ENCODE measurements around the gene BCL11A.

Gene BCL11A

DNA sequence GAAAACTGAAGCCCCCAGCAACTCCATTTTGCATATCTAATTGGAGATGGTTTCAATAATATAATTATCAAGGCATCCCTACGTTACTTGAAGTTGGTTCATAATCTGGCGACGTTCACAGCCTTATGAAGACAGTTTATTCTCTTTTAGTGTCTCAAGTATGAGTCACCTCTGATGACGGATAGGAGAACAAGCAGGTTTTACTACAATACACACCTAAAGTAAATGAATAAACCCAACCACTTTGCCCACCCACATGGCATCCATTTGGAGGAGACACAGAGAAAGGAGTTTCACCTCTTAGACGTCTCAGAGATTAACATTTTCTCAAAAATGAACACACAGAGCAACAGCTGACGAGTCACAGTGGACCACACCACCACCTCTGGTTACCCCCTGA, 40.8 kb downstream of the BCL11A start:
- Histone ChIP-seq H3K36me3 (ENCODE audit: control insufficient read depth in 1 of 2, insufficient read depth in 2 of 2, low read depth in 1 of 2, low read length in 2 of 2) (peaks cover 0 to 7% of the 10 kb centered on the region in 2 experiments), H2BK120ac (ENCODE audit: low read depth, low read length) (no peak overlapping the region), H3K4me3 (ENCODE audit: insufficient read depth in 1 of 2, low read depth in 1 of 2, low read length in 2 of 2) (no peak overlapping the region), H3K18ac (ENCODE audit: low read depth in 1 of 2, low read length in 2 of 2) (no peak overlapping the region), H4K91ac (ENCODE audit: low read length) (no peak overlapping the region), H4K8ac (ENCODE audit: low read length) (no peak overlapping the region), H3K23ac (ENCODE audit: low read length in 2 of 2) (no peak overlapping the region), H2BK15ac (ENCODE audit: low read depth, poor library complexity, severe bottlenecking) (no peak overlapping the region), H3K4me1 (ENCODE audit: control insufficient read depth, insufficient read depth, low read depth, low read length) (peaks cover 34% of the 10 kb centered on the region), H3K79me1 (replicated peaks; ENCODE audit: low read length, poor library complexity, severe bottlenecking) (peaks cover 46% of the 10 kb centered on the region), H2BK12ac (ENCODE audit: low read length in 2 of 2) (no peak overlapping the region), H3K27me3 (ENCODE audit: control insufficient read depth in 1 of 2, insufficient read depth in 1 of 2, low read length in 2 of 2) (peaks cover 0 to 12% of the 10 kb centered on the region in 2 experiments), H3K9ac (ENCODE audit: low read length) (no peak overlapping the region), H3K14ac (ENCODE audit: low read length in 2 of 2) (no peak overlapping the region), H3K9me3 (ENCODE audit: control insufficient read depth, low read length) (no peaks in the 10 kb centered on the region), H3K4me2 (ENCODE audit: low read length, poor library complexity, severe bottlenecking) (no peak overlapping the region), H2AK5ac (ENCODE audit: low read length, severe bottlenecking) (no peak overlapping the region), H2AFZ (ENCODE audit: low read depth, low read length) (no peak overlapping the region), H2BK5ac (ENCODE audit: low read depth, low read length, poor library complexity, severe bottlenecking) (no peak overlapping the region), H3K4ac (ENCODE audit: low read depth in 1 of 2, low read length in 2 of 2) (no peak overlapping the region), H3K27ac (ENCODE audit: low read length, poor library complexity, severe bottlenecking) (no peak overlapping the region)
- 89% methylated on average over 6 of the region's 6 CpGs for WGBS
- no peak for DNase-seq

DNA sequence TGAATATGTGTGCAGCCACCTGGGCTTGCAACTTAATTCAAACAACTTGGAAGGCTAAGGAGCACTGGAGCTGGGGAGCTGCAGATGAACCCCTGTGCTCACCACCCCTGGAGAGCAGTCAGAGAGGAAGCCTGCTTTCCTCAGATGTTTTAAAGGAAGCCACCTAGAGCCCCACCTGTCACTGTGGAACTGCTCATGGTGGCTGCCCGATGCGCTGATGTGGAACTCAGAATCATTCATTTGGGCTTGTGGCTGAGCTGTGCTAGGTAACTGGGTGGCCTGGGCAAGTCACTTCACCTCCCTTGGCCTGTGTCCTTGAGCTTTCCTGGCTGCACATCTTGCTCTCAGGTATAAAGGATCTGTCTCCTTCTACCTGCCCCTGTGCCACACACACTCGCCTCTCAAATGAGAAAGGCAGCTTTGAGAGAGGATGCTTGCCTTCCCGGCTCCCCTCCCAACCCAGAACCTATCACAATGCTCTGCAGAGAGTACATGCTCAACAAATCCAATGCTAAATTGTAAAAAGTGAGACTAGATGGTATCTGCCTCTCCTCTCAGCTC, 41.3 kb downstream of the BCL11A start:
- peaks cover 0 to 12% of the 10 kb centered on the region in 2 experiments for H3K27me3 ChIP-seq (ENCODE audit: control insufficient read depth in 1 of 2, insufficient read depth in 1 of 2, low read length in 2 of 2)
- H4K91ac ChIP-seq (ENCODE audit: low read length), result no peak overlapping the region
- H2AFZ ChIP-seq (ENCODE audit: low read depth, low read length), result no peak overlapping the region
- no peak overlapping the region for H2BK120ac ChIP-seq (ENCODE audit: low read depth, low read length)
- WGBS, result 91% methylated on average over 3 of the region's 4 CpGs
- DNase-seq, result no peak
- H3K14ac ChIP-seq (ENCODE audit: low read length in 2 of 2), result no peak overlapping the region
- no peak overlapping the region for H3K9ac ChIP-seq (ENCODE audit: low read length)
- H3K4me2 ChIP-seq (ENCODE audit: low read length, poor library complexity, severe bottlenecking), result no peak overlapping the region
- H2BK15ac ChIP-seq (ENCODE audit: low read depth, poor library complexity, severe bottlenecking), result no peak overlapping the region
- peak overlapping the region; percentile 38 for H2AK5ac ChIP-seq (ENCODE audit: low read length, severe bottlenecking)
- H2BK12ac ChIP-seq (ENCODE audit: low read length in 2 of 2), result no peak overlapping the region
- no peak overlapping the region for H3K18ac ChIP-seq (ENCODE audit: low read depth in 1 of 2, low read length in 2 of 2)
- H3K23ac ChIP-seq (ENCODE audit: low read length in 2 of 2), result no peak overlapping the region
- no peak overlapping the region for H3K4ac ChIP-seq (ENCODE audit: low read depth in 1 of 2, low read length in 2 of 2)
- no peak overlapping the region for H4K8ac ChIP-seq (ENCODE audit: low read length)
- H3K9me3 ChIP-seq (ENCODE audit: control insufficient read depth, low read length), result no peaks in the 10 kb centered on the region
- H3K4me1 ChIP-seq (ENCODE audit: control insufficient read depth, insufficient read depth, low read depth, low read length), result peaks cover 30% of the 10 kb centered on the region
- no peak overlapping the region for H3K4me3 ChIP-seq (ENCODE audit: insufficient read depth in 1 of 2, low read depth in 1 of 2, low read length in 2 of 2)
- H3K36me3 ChIP-seq (ENCODE audit: control insufficient read depth in 1 of 2, insufficient read depth in 2 of 2, low read depth in 1 of 2, low read length in 2 of 2), result peaks cover 0 to 7% of the 10 kb centered on the region in 2 experiments
- H3K79me1 ChIP-seq (replicated peaks; ENCODE audit: low read length, poor library complexity, severe bottlenecking), result peaks cover 43% of the 10 kb centered on the region
- no peak overlapping the region for H3K27ac ChIP-seq (ENCODE audit: low read length, poor library complexity, severe bottlenecking)
- H2BK5ac ChIP-seq (ENCODE audit: low read depth, low read length, poor library complexity, severe bottlenecking), result no peak overlapping the region

DNA sequence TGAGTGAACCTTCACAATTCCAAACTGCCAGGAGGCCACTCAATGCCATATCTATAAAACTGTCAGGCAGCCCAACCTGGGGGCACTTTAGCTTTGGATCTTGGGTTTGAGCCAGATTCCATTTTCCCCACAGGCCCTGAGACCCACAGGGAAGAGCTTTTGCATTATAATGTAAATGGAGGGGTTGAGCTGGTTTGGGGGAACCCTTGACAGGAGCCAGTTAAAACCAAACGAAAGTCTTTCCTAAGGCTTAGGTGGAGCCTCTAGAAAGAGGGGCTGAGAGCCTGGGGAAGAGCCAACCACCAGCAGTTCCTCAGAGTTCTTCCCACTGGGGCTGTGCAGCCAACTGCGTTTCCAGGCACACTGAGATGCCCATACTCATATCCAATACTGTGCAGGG, 42.7 kb downstream of the BCL11A start:
- Histone ChIP-seq H3K14ac (ENCODE audit: low read length in 2 of 2) (no peak overlapping the region), H3K36me3 (ENCODE audit: control insufficient read depth in 1 of 2, insufficient read depth in 2 of 2, low read depth in 1 of 2, low read length in 2 of 2) (peaks cover 0 to 7% of the 10 kb centered on the region in 2 experiments), H2BK15ac (ENCODE audit: low read depth, poor library complexity, severe bottlenecking) (no peak overlapping the region), H2AK5ac (ENCODE audit: low read length, severe bottlenecking) (no peak overlapping the region), H3K27me3 (ENCODE audit: control insufficient read depth in 1 of 2, insufficient read depth in 1 of 2, low read length in 2 of 2) (peaks cover 0 to 12% of the 10 kb centered on the region in 2 experiments), H3K4ac (ENCODE audit: low read depth in 1 of 2, low read length in 2 of 2) (no peak overlapping the region), H3K4me1 (ENCODE audit: control insufficient read depth, insufficient read depth, low read depth, low read length) (peaks cover 25% of the 10 kb centered on the region), H3K27ac (ENCODE audit: low read length, poor library complexity, severe bottlenecking) (no peak overlapping the region), H3K23ac (ENCODE audit: low read length in 2 of 2) (no peak overlapping the region), H3K18ac (ENCODE audit: low read depth in 1 of 2, low read length in 2 of 2) (no peak overlapping the region), H2BK12ac (ENCODE audit: low read length in 2 of 2) (no peak overlapping the region), H3K9ac (ENCODE audit: low read length) (no peak overlapping the region), H3K9me3 (ENCODE audit: control insufficient read depth, low read length) (no peaks in the 10 kb centered on the region), H4K91ac (ENCODE audit: low read length) (no peak overlapping the region), H2BK5ac (ENCODE audit: low read depth, low read length, poor library complexity, severe bottlenecking) (no peak overlapping the region), H4K8ac (ENCODE audit: low read length) (no peak overlapping the region), H3K4me2 (ENCODE audit: low read length, poor library complexity, severe bottlenecking) (no peak overlapping the region), H3K79me1 (replicated peaks; ENCODE audit: low read length, poor library complexity, severe bottlenecking) (peaks cover 52% of the 10 kb centered on the region), H2BK120ac (ENCODE audit: low read depth, low read length) (no peak overlapping the region), H2AFZ (ENCODE audit: low read depth, low read length) (no peak overlapping the region), H3K4me3 (ENCODE audit: insufficient read depth in 1 of 2, low read depth in 1 of 2, low read length in 2 of 2) (no peak overlapping the region)
- DNase-seq, result no peak
- 81% methylated on average over 2 of the region's 2 CpGs for WGBS

DNA sequence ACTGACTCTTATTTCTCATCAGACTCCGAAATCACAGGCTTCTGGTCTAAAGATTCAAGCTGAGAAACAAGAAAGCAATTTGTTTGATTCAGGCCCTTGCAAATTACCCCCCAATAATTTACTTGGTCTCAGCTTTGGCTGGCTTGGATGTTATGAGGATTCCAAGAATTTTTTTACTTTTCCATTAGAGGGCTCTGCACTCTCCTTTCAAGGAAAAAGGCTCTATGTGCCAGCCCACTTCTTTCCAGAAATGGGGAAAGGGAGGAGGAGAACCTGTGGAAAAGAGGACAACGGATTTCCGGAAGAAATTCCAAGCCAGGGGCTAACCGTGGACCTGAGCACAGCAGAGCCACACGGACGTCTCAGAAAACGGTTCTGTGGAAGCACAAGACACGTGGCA, 44.4 kb downstream of the BCL11A start:
- H2BK5ac ChIP-seq (ENCODE audit: low read depth, low read length, poor library complexity, severe bottlenecking), result no peak overlapping the region
- H2BK12ac ChIP-seq (ENCODE audit: low read length in 2 of 2), result no peak overlapping the region
- H3K9ac ChIP-seq (ENCODE audit: low read length), result no peak overlapping the region
- H3K27me3 ChIP-seq (ENCODE audit: control insufficient read depth in 1 of 2, insufficient read depth in 1 of 2, low read length in 2 of 2), result peaks cover 0 to 12% of the 10 kb centered on the region in 2 experiments
- peaks cover 18% of the 10 kb centered on the region for H3K4me1 ChIP-seq (ENCODE audit: control insufficient read depth, insufficient read depth, low read depth, low read length)
- H4K8ac ChIP-seq (ENCODE audit: low read length), result no peak overlapping the region
- no peak overlapping the region for H3K4me3 ChIP-seq (ENCODE audit: insufficient read depth in 1 of 2, low read depth in 1 of 2, low read length in 2 of 2)
- H4K91ac ChIP-seq (ENCODE audit: low read length), result no peak overlapping the region
- DNase-seq, result no peak
- no peak overlapping the region for H3K14ac ChIP-seq (ENCODE audit: low read length in 2 of 2)
- 95% methylated on average over 7 of the region's 8 CpGs for WGBS
- no peak overlapping the region for H2BK120ac ChIP-seq (ENCODE audit: low read depth, low read length)
- H3K18ac ChIP-seq (ENCODE audit: low read depth in 1 of 2, low read length in 2 of 2), result no peak overlapping the region
- no peak overlapping the region for H2BK15ac ChIP-seq (ENCODE audit: low read depth, poor library complexity, severe bottlenecking)
- H3K4ac ChIP-seq (ENCODE audit: low read depth in 1 of 2, low read length in 2 of 2), result no peak overlapping the region
- no peak overlapping the region for H3K4me2 ChIP-seq (ENCODE audit: low read length, poor library complexity, severe bottlenecking)
- H2AFZ ChIP-seq (ENCODE audit: low read depth, low read length), result no peak overlapping the region
- no peak overlapping the region for H2AK5ac ChIP-seq (ENCODE audit: low read length, severe bottlenecking)
- peaks cover 46% of the 10 kb centered on the region for H3K79me1 ChIP-seq (replicated peaks; ENCODE audit: low read length, poor library complexity, severe bottlenecking)
- no peak overlapping the region for H3K27ac ChIP-seq (ENCODE audit: low read length, poor library complexity, severe bottlenecking)
- H3K36me3 ChIP-seq (ENCODE audit: control insufficient read depth in 1 of 2, insufficient read depth in 2 of 2, low read depth in 1 of 2, low read length in 2 of 2), result peaks cover 0 to 7% of the 10 kb centered on the region in 2 experiments
- H3K9me3 ChIP-seq (ENCODE audit: control insufficient read depth, low read length), result no peaks in the 10 kb centered on the region
- H3K23ac ChIP-seq (ENCODE audit: low read length in 2 of 2), result no peak overlapping the region

Data from mesenchymal stem cell (in vitro differentiated cells and primary cell).